GM21528 (cell line): ENCODE results near the gene RAB40C.

Experiments
- ATAC-seq: cut with Tn5 transposase; IDR thresholded peaks from one replicate; pipeline ENCODE4 v1.9.1; 2021; ENCODE audit warnings: mild to moderate bottlenecking, moderate library complexity; ENCODE audit not compliant: unreplicated experiment, low FRiP score

The RAB40C gene

GRCh38 chr16:610513-611381 lies 20.9 kb downstream of the RAB40C start:
- ATAC-seq = no peak

- no peak for ATAC-seq
These were observed 25.3 kb downstream of the RAB40C start for GRCh38 chr16:615122-615521.

GRCh38 chr16:616733-617586 lies 27.1 kb downstream of the RAB40C start:
- no peak for ATAC-seq

- no peak for ATAC-seq
These were observed 28.0 kb downstream of the RAB40C start for GRCh38 chr16:617855-618254.

- no peak for ATAC-seq
These were observed 29.7 kb downstream of the RAB40C start for GRCh38 chr16:619476-620100.

GRCh38 chr16:620700-621525 lies 31.0 kb downstream of the RAB40C start:
- ATAC-seq = no peak

- no peak for ATAC-seq
These were observed 31.8 kb downstream of the RAB40C start for GRCh38 chr16:621526-622105.

- ATAC-seq = no peak
These were observed 33.0 kb downstream of the RAB40C start for GRCh38 chr16:622920-623280.

- no peak for ATAC-seq
These were observed 34.7 kb downstream of the RAB40C start for GRCh38 chr16:624526-625070.

GRCh38 chr16:625117-625976 lies 35.5 kb downstream of the RAB40C start:
- no peak for ATAC-seq

- no peak for ATAC-seq
These were observed 36.3 kb downstream of the RAB40C start for GRCh38 chr16:625977-626765.

GRCh38 chr16:626787-627453 lies 37.1 kb downstream of the RAB40C start:
- no peak for ATAC-seq

GRCh38 chr16:627454-628239 lies 37.8 kb downstream of the RAB40C start:
- no peak for ATAC-seq

GRCh38 chr16:628321-629061 lies 38.6 kb downstream of the RAB40C start:
- ATAC-seq = no peak

- no peak for ATAC-seq
These were observed 39.4 kb downstream of the RAB40C start for GRCh38 chr16:629185-629832.
